Kidney (tissue), 14 donors: ENCODE data around the gene CERK. TPM values are rescaled to one million over a fixed set of nuclear protein-coding genes. Genes with fewer than 3 reads are reported as not detected.

Experiments
- DNase-seq, 5 donors: peaks; one replicate each; pipeline ENCODE4 v3.0.0-alpha.2; 2013 to 2020
- FAIRE-seq: peaks from 2 replicates; lab custom pipeline; 2012; peaks lifted over from hg19 to GRCh38; lab: Jason Lieb, UNC
- H3K27ac ChIP-seq, 2 donors: one replicate each; pipeline ENCODE4 v1.7.0; 2013; ENCODE audit warnings: low read depth in 2 of 2, low read length in 2 of 2, inconsistent platforms in 1 of 2
- H3K27me3 ChIP-seq: one replicate; pipeline ENCODE4 v1.7.1; 2013; ENCODE audit warnings: low read length, inconsistent platforms; ENCODE audit not compliant: control insufficient read depth, insufficient read depth
- H3K36me3 ChIP-seq, 3 donors: one replicate each; pipeline versions ENCODE4 v1.7.0 to v1.7.1; 2013; ENCODE audit warnings: low read length in 3 of 3, control low read depth in 1 of 3, inconsistent platforms in 1 of 3; ENCODE audit not compliant: insufficient read depth in 3 of 3, control insufficient read depth in 2 of 3
- H3K4me1 ChIP-seq, 3 donors: one replicate each; pipeline versions ENCODE4 v1.7.0 to v1.7.1; 2013; ENCODE audit warnings: low read length in 3 of 3, inconsistent platforms in 1 of 3, low read depth in 1 of 3; ENCODE audit not compliant: control insufficient read depth in 2 of 3, insufficient read depth in 2 of 3
- H3K4me3 ChIP-seq, 3 donors: one replicate each; pipeline versions ENCODE4 v1.7.0 to v1.8.1; 2013; ENCODE audit warnings: low read length in 3 of 3, control low read depth in 1 of 3, inconsistent platforms in 1 of 3
- H3K9ac ChIP-seq, 3 donors: one replicate each; pipeline versions ENCODE4 v1.7.0 to v1.7.1; 2013; ENCODE audit warnings: low read length in 3 of 3, control low read depth in 1 of 3, inconsistent platforms in 1 of 3
- H3K9me3 ChIP-seq, 3 donors: one replicate each; pipeline versions ENCODE4 v1.7.0 to v1.7.1; 2013; ENCODE audit warnings: low read length in 3 of 3, control low read depth in 1 of 3, inconsistent platforms in 1 of 3; ENCODE audit not compliant: control insufficient read depth in 2 of 3, insufficient read depth in 1 of 3
- CTCF ChIP-seq: IDR thresholded peaks from 3 replicates; pipeline ENCODE4 v1.5.1; 2012; ENCODE audit warnings: mild to moderate bottlenecking, moderate library complexity, borderline replicate concordance; ENCODE audit not compliant: insufficient read depth; ENCODE audit errors: extremely low read depth
- intact Hi-C: fragments of 100-400 bp; cut with DNase I; formaldehyde crosslinking; loops from one replicate; pipeline ENCODE4 v1.11.1; 2022
- polyA plus RNA-seq: library from polyadenylated mRNA; stranded (reverse); fragments of 350-450 nt; fragmentation: Illumina TruSeq; extraction: RNeasy Lipid Tissue Mini Kit (QIAGEN cat#74804); gene quantifications from one replicate; pipeline ENCODE4 v1.2.3, GENCODE V29; 2014; ENCODE audit warnings: low read depth, low replicate concordance; ENCODE audit not compliant: insufficient read depth
- total RNA-seq: library from RNA; stranded (reverse); fragmentation: NEBNext Ultra II Directional; extraction: Animal tissue kit (Norgen Biotek cat#: 25700); gene quantifications from one replicate; pipeline ENCODE4 v1.2.1, GENCODE V29; 2021
- donor health status: control.
- donor health status: control.
- donor health status: control.
- donor health status: control.
- donor health status: control.
- donor health status: DM: yes; HTN: yes; CAD: no.
- donor health status: Normal renal cell carcinoma (clear cell type).

The CERK gene
- total and polyA plus RNA-seq, 2 donors from 2014 or later: 21.6 to 28.2 TPM

- Histone ChIP-seq H3K4me3 (no peak overlapping the region), H3K9me3 (no peaks in the 10 kb centered on the region), H3K4me1 (peaks cover 0 to 8% (median 3%) of the 10 kb centered on the region in 3 donors), H3K36me3 (peaks cover 0 to 27% (median 7%) of the 10 kb centered on the region in 3 donors), H3K27me3 (no peaks in the 10 kb centered on the region), H3K27ac (no peak overlapping the region), H3K9ac (no peak overlapping the region)
- FAIRE-seq: no peak
- intact Hi-C loops: no loop called here
- no peak for DNase-seq
- no peak for TF ChIP-seq CTCF
Observed at GRCh38 chr22:46665151-46665695, 72.8 kb downstream of the CERK start.

GRCh38 chr22:46664301-46664855 lies 73.7 kb downstream of the CERK start:
- FAIRE-seq (no peak), DNase-seq (no peak)
- Histone ChIP-seq H3K27ac (no peak overlapping the region), H3K9me3 (no peaks in the 10 kb centered on the region), H3K4me1 (peaks cover 0 to 10% (median 6%) of the 10 kb centered on the region in 3 donors), H3K36me3 (peaks cover 0 to 27% (median 7%) of the 10 kb centered on the region in 3 donors), H3K9ac (no peak overlapping the region), H3K27me3 (no peaks in the 10 kb centered on the region), H3K4me3 (no peak overlapping the region)
- no peak for TF ChIP-seq CTCF
- intact Hi-C loops: no loop called here

GRCh38 chr22:46663436-46664100 lies 74.5 kb downstream of the CERK start:
- FAIRE-seq: no peak
- intact Hi-C loops: no loop called here

More at GRCh38 chr22:46663436-46664100, 74.5 kb downstream of the CERK start:
- Histone ChIP-seq H3K9me3 (no peaks in the 10 kb centered on the region), H3K9ac (no peak overlapping the region), H3K4me1 (peaks cover 0 to 10% (median 6%) of the 10 kb centered on the region in 3 donors), H3K4me3 (no peak overlapping the region), H3K27me3 (no peaks in the 10 kb centered on the region), H3K36me3 (peaks cover 0 to 22% (median 7%) of the 10 kb centered on the region in 3 donors), H3K27ac (no peak overlapping the region)
- no peak for TF ChIP-seq CTCF
- DNase-seq: no peak
